GM10266 (cell line): Measurements from ENCODE around the gene S100A12.

ENCODE experiments used
- DNase-seq: peaks from one replicate; pipeline ENCODE4 v3.0.0; 2012; ENCODE audit errors: extremely low spot score
- TF ChIP-seq, protein P1 (sequence below): IDR thresholded peaks from 2 replicates; pipeline ENCODE4 v1.5.1; 2012; ENCODE audit warnings: mild to moderate bottlenecking, low read depth; ENCODE audit not compliant: control insufficient read depth, insufficient read depth; ENCODE audit errors: missing control alignments

The S100A12 gene

GRCh38 chr1:153397924-153398651 lies 22.7 kb upstream of the S100A12 start:
- DNase-seq = no peak
- TF ChIP-seq, protein P1, sequence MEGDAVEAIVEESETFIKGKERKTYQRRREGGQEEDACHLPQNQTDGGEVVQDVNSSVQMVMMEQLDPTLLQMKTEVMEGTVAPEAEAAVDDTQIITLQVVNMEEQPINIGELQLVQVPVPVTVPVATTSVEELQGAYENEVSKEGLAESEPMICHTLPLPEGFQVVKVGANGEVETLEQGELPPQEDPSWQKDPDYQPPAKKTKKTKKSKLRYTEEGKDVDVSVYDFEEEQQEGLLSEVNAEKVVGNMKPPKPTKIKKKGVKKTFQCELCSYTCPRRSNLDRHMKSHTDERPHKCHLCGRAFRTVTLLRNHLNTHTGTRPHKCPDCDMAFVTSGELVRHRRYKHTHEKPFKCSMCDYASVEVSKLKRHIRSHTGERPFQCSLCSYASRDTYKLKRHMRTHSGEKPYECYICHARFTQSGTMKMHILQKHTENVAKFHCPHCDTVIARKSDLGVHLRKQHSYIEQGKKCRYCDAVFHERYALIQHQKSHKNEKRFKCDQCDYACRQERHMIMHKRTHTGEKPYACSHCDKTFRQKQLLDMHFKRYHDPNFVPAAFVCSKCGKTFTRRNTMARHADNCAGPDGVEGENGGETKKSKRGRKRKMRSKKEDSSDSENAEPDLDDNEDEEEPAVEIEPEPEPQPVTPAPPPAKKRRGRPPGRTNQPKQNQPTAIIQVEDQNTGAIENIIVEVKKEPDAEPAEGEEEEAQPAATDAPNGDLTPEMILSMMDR = no peak

- no peak for DNase-seq
Observed at GRCh38 chr1:153397051-153397923, 21.9 kb upstream of the S100A12 start.

DNA sequence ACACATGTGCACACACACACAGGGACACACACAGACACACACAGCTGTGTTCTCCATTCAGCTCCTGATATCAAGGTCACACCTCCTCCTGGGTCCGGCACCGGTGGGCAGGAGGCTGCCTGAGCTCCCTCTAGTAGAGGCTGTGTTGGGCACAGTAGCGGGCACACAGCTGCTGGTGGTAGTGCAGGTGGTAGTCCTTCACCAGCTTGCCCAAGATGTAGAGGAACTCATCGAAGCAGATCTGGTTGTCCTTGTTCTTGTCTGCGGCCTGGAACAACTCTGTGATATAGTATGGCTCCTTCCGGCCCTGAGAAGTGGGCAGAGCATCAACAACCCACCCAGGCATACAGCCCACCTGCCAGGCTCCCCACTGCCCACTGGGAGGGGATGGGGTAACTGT lies 21.0 kb upstream of the S100A12 start:
- no peak for DNase-seq
- TF ChIP-seq, protein P1 = no peak

More at GRCh38 chr1:153397051-153397923, 21.9 kb upstream of the S100A12 start:
- TF ChIP-seq, protein P1 = no peak

GRCh38 chr1:153395776-153396175 lies 20.4 kb upstream of the S100A12 start:
- TF ChIP-seq, protein P1 = no peak
- DNase-seq = no peak

- TF ChIP-seq, protein P1 = no peak
- DNase-seq = no peak
Observed at GRCh38 chr1:153395136-153395685, 19.8 kb upstream of the S100A12 start.

DNA sequence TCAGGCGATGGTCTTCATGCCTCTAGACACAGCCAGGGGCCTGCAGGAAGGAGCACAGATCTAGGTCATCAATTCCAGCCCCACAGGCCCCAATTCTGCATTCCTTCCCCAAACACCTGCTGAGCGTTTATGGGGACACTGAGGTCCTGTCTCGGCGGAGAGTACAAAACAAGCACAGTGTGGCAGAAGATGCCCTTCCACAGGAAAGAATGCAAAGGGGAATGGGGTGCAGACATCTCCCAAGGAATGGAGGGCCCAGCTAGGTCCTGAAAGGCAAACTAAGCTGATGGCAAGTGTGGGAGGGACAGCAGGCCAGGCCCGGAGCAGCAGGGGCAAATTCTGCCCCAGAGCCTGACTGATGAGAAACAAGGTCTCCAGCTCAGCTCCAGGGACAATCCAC lies 19.0 kb upstream of the S100A12 start:
- no peak for DNase-seq
- TF ChIP-seq, protein P1 = no peak
